ENCODE results near the gene PRDX5.
"Not testable (repeated sequence)": the region's sequence is repeated elsewhere in the genome, so short reads cannot be mapped to it uniquely, and the experiment has no call there.

Gene PRDX5

DNA sequence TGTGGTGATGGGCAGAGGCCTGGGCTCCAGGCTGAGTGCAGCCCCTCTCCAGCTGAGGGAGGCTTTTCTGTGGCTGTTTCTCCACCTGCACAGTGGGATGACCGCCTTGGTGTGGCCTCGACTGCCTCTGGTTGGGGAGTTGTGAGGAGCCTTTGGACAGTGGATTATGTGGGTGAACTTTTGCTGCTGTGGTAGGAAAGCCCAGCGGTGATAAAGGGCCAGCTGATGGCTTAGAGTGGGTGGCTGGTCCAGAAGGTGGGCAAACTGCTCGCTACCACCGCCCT, 13.9 kb upstream of the PRDX5 start:
- no peak for TF ChIP-seq CTCF (IDR thresholded peaks at IDR 0.05; ENCODE audit: insufficient read depth, low read depth, low read length, missing control alignments)
- no peak for DNase-seq (ENCODE audit: low read depth)
- peak overlapping the region; percentile 75 for H3K4me3 ChIP-seq (ENCODE audit: low read length)

DNA sequence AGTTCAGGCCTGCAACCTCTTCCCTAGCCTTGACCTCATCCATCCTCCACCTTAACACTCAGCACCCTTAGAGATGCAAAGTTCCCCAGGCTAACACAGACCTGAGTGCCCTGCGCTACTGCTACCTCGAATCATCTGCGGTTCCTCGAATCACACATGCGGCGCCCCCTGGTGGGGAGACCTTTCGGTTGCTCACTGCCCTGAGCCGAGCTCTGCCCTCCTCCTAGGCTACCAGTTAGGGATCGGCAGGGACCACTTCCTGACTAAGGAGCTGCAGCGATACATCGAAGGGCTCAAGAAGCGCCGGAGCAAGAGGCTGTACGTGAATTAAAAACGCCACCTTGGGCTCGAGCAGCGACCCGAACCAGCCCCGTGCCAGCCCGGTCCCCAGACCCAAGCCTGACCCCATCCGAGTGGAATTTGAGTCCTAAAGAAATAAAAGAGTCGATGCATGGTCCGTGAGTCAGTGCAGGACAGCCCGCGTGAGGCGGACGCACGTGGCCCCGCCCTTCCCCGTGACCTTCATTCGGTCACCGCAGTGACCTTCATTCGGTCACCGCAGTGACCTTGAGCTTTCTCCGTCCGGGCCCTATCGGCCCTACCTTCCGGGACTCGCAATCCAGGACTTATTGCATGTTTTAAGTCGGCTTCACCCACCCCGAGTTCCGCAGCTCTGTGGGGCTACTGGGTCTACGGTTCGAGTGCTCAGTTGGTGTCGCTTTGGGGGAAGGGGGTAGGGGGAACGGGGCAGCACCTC, 13.4 kb upstream of the PRDX5 start:
- DNase-seq (ENCODE audit: low read depth), result peak; percentile 92
- peak; percentile 84 for TF ChIP-seq CTCF (IDR thresholded peaks at IDR 0.05; ENCODE audit: insufficient read depth, low read depth, low read length, missing control alignments)
- H3K4me3 ChIP-seq (ENCODE audit: low read length), result peak overlapping the region; percentile 75

- no peak for TF ChIP-seq CTCF (IDR thresholded peaks at IDR 0.05; ENCODE audit: insufficient read depth, low read depth, low read length, missing control alignments)
- DNase-seq (ENCODE audit: low read depth), result peak; percentile 99
- peak within 1 kb of the TSS; percentile 79 for H3K4me3 ChIP-seq (ENCODE audit: low read length)
These were observed 12.7 kb upstream of the PRDX5 start, which contains the start of gene ESRRA for GRCh38 chr11:64305075-64305690. ESRRA (plus strand) TSS chr11:64305524; CDS start chr11:64307180, 1,656 bp downstream.

DNA sequence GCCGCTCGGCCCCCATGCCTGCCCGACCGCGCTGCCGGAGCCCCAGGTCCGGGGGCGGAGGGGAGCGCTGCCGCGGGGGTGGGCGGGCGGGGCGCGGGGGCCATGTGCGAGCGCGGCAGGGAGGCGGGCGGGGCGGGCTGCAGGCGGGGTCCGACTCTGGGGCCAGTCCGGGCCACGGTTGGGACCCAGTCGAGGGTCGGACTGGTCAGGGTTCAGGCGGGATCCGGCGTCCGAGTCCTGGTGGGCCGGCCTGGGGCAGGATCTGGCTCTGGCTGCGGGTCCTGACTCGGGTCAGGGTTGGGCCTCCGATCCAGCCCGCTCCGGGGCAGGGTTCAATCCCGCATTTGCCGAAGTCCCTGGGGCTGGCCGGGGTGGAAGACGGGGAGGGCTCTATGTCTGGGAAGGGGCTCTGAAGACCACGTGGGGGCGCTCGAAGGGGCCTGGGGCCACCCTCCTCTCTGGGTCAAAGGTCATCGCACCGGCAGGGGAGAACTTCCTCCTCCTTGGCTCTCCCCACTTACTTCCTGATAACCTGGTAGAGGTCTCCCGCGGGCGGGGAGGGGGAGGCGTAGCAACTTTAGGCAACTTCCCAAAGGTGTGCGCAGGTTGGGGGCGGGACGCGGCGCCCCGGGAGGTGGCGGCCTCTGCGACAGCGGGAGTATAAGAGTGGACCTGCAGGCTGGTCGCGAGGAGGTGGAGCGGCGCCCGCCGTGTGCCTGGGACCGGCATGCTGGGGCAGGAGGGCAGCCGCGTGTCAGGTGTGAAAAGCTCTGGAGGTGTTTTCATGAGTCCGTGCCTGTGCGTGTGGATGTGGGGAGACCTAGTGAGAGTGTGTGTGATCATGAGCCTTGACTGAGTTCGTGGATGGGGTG, 12.0 kb upstream of the PRDX5 start:
- peak; percentile 17 for TF ChIP-seq CTCF (IDR thresholded peaks at IDR 0.05; ENCODE audit: insufficient read depth, low read depth, low read length, missing control alignments)
- peak; percentile 40 for DNase-seq (ENCODE audit: low read depth)

DNA sequence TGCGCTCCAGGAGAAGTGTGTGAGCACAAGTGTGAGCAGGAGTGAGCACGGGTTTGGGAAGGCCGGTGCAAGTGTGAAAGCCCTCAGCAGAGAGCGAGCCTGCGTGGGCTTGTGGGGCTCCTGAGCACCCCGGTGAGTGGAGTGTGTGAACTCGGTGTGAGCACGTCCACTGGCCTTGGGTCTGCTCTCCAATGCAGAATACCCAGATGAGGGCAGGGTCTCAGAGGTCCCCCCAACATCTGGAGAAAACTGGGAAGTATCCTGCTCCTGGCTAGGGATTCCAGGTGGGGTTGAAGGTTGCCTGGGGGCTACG, 11.4 kb upstream of the PRDX5 start:
- DNase-seq (ENCODE audit: low read depth), result no peak
- H3K4me3 ChIP-seq (ENCODE audit: low read length), result peak overlapping the region; percentile 79
- TF ChIP-seq CTCF (IDR thresholded peaks at IDR 0.05; ENCODE audit: insufficient read depth, low read depth, low read length, missing control alignments), result no peak

More for the DNA sequence above, 12.0 kb upstream of the PRDX5 start:
- peak overlapping the region; percentile 79 for H3K4me3 ChIP-seq (ENCODE audit: low read length)

- no peak for TF ChIP-seq CTCF (IDR thresholded peaks at IDR 0.05; ENCODE audit: insufficient read depth, low read depth, low read length, missing control alignments)
- DNase-seq (ENCODE audit: low read depth), result no peak
- H3K4me3 ChIP-seq (ENCODE audit: low read length), result peak overlapping the region; percentile 79
These were observed 10.9 kb upstream of the PRDX5 start for GRCh38 chr11:64306876-64307622.

- not testable (repeated sequence) for DNase-seq (ENCODE audit: low read depth); H3K4me3 ChIP-seq (ENCODE audit: low read length)
These were observed 10.1 kb upstream of the PRDX5 start for GRCh38 chr11:64307795-64308194.

Measured in epithelial cell of esophagus (primary cell).